NCI-H146 treated with DMSO at 0.1 percent for 48 hours (cell line): ENCODE data around the gene HMCN2.

Source experiments
- DNase-seq: peaks from one replicate; lab custom pipeline; 2025; ENCODE audit not compliant: unreplicated experiment; lab: John Stamatoyannopoulos, UW

The HMCN2 gene

DNA sequence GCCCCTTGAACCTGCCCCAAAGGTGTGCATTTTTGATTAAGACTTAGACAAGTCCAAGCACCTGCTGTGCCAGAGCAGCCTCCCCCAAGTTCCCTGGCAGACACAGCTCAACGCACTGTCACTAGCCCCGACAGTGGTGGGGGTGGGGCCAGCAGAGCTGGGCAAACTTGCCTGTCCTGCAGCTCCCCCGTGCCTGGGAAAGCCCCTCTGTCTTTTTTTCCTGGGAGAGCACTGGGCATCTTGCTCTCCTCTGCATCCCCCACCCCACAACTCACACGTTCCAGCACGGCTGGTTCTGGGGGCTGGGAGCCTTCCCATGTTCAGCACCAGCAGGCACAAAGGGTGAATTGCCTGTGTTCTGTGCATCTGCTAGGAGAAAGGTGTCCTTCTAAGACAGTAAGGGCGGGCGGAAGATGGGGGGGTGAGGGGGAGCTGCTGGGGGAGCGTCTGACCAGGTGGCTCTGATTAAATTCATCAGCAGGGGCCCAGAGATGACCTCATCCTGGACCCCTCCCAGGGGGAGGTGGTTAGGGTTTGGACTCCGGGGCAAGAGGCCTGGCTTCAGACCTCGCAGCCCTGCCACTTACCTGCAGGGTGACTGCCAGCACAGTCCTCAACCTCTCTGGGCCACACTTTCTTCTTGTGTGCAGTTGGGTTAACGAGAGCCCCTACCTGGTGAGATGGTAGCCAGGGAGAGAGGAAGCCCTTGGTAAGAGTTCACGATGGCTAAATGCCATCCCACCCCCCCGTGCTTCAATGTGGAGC is 23.5 kb downstream of the HMCN2 start:
- DNase-seq = no peak

DNA sequence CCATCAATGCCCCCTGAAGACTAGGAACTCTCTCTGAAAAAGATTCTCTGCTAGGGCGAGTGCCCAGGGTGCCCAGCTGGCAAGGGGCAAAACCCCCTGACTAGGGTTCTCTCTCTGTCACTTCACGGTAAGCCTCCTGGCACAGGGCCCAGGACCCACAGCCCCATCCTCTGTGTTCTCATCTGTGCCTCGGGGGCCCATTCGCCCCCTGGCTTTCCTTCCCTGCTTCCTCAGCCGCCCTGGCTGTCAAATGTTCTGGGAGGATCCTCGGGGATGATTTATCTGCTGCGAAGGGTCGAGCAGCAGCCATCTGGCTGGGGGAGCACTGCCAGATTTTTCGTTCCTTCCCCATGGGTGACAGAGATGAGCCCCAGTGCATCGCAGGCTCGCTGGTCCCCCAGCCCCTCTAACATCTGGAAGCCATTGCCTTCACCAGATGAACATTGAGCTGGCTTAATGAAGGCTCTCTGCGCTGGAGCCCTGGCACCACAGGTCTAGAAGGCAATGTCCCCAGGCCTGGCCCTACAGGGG is 24.2 kb downstream of the HMCN2 start:
- DNase-seq = no peak

DNA sequence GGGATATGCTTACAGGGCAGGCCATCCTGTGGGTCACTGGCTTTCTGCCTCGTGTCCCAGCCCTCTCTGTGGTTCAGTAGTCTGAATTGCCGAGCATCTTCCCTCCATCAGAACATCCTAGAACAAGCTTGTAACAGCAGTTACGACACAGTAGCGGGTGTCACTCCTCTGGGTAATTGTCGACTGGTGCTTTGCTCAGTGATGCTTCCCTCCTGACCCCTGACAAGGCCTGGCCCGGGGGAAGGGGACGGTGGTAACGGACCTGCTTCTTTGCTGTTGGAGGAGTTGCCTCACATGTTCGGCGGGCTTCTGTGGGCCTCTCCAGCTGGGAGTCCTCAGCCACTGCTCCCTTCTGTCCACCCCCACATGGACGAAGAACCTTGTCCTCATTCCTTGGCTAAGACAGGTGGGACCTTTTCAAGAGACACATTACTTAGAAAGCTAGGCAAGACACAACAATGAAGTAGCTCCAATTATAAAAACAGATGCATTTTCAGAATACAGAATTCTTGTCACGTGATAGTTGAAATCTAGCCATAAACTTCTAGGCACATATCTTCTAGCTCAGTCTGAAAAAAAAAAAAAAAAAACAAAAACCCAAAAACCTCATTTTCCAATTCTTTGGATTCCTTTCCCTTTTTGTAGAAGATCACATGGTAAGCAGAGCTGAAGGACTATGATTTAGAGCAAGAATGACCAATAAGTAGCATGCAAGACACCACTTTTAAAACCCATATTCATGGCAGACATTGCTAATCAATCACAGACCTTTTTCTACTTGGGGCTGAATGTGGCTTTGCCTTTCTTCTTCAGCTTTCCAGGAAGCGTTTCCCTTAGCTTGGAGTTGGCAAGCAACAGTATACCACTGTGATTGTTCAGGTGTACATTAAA is 25.0 kb downstream of the HMCN2 start:
- DNase-seq = no peak

DNA sequence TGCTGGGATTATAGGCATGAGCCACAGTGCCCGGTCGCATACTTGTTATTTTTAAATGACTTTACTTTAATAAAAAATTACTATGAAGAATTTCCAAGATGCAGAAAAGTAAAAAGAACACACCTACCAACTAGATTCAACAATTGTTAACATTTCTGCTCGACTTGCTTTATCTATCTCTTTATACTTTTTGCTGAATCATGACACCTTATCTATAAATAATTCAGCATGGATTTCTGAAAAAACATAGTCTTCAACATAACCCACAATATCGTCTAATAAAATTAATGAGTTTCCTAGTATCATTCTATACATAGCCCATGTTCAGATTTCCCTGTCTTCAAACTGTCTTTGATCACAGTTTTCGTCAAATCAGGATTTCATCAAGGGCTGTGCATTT is 25.9 kb downstream of the HMCN2 start:
- no peak for DNase-seq

DNA sequence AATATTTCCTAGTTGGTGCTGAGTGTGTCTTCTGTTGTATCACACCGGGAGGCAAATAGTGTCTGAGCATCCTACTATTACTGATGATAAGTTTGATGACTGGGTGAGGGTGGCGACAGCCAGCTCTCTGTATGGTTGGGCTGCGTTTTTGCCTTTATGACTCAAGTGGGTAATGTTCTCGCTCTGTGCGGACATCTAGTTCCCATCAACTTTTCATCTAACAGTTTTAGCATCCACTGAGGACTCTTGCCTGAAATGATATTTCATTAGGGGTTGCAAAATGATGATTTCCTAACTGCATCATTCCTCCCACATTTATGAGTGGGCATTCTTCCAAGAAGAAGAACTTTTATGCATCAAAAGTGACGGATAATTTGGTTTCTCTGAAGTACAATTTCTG is 26.5 kb downstream of the HMCN2 start:
- no peak for DNase-seq

DNA sequence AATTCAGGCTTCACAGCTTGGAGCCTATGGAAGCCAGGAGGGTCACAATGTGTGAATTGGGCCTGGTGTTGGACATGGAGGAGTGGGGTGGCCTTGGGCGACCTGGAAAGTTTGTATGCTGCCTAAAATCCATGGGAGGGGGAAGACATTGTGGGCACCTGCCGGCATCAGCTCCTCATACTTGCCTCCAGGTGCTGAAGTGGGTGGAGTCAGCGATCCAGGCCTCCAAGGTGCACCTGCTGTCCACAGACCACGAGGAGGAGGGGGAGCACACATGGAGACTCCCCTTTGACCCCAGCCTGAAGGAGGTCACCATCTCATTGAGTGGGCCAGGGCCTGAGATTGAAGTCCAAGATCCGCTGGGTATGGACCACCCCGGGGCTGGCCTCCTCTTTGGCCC is 29.1 kb downstream of the HMCN2 start:
- no peak for DNase-seq

DNA sequence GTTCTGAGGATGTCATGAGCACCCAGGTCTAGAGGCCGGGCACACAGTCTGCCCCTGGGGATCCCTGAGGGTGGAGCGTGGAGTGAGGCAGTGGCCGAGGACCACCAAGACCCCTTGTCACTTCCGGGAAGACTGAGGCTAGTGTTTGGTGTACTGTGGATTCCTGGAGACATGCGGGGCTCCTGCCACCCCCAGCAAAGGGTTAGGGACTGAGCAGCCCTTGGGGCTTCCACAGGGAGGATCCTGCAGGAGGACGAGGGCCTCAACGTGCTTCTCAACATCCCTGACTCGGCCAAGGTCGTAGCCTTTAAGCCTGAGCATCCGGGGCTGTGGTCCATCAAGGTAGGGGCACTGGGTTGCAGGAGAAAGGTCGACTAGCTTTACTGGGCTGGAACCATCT is 29.9 kb downstream of the HMCN2 start:
- DNase-seq = no peak

DNA sequence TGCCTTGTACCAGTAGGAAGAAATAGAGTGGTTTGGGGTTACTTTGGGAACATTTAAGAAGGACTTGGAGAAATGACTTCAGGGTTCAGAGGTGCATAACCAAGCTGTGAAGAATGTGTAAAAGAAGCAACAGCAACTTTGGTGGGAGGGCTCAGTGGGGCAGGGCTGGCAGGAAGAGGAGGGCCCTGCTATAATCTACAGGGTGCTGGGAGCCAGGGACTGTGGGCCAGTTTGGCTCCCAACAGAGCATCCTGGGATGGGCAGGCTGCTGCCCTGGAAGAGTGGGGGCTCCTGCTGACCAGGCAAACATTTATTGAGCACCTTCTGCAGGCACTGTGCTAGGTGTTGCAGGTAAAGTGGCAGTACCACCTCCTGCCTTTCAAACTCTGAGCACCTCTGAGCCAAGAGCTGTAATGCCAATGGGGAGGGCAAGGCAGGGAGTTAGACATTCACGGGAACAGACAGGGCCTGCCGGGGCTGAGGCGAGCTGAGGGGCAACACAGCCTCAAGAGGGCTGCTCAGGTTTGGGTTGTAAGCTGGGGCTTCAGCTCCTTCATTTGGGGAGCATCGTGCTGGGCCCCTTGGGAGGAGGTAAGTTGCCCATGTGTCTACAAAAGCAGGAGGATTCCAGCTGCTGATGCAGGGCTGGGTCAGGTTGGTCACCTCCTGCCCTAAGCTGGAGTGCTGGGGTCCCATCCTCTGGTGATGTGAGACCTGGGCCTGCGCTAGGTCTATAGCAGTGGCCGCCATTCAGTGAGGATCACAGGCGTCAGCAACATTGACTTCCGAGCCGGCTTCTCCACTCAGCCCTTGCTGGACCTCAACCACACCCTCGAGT is 30.6 kb downstream of the HMCN2 start:
- DNase-seq = no peak

DNA sequence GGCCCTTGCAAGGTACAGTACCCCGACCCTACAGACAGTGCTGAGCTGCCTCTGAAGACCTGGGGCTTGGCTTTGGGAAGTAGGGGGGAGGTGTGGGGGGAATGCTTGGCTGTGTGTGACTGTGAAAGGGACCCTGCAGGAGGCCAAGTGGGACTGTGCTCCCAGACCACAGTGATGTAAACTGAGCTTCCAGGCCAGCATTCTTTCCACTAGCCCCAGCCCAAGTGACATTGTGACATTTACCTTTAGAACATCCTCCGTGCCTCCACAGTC is 31.2 kb downstream of the HMCN2 start:
- no peak for DNase-seq

DNA sequence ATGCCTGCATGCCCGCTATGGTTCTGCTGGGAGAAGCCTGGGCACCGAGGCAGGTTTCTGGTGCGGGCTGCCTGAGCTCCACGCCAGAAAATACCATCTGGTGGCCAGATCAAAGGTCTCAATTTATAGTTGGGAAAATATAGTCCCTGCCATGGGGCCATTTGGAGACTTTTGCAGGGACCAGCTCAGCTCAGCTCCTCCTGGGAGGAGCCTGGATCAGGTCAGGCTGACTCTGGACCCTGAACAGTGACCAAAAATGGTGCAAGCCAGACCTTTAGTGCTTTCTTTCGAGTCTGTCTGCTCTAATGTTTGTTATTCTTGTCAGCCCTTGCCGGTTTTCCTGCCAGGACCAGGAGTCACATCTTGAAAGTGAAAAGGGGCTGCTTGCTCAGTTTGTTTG is 31.8 kb downstream of the HMCN2 start:
- no peak for DNase-seq

DNA sequence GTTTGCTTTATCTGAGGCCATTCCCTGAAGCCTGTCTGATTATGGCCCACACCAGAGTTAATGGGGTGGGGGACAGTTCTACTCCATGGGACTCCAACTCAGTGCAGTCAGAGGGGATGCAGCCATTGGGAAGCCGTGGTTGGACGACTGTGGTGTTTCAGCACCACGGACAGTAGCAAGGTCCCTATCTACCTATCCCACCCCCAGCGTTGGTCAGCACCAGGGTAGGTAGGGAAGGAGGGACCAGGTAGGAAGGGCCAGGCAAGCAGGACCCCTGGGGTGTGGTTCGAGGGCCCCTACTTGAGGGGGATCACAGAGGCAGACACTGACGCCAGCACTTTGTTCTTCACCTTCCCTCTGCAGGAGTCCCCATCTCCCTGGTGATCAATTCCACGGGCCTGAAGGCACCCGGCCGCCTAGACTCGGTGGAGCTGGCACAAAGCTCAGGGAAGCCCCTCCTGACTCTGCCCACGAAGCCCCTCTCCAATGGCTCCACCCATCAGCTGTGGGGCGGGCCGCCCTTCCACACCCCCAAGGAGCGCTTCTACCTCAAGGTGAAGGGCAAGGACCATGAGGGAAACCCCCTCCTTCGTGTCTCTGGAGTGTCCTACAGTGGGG is 33.2 kb downstream of the HMCN2 start:
- DNase-seq = no peak

DNA sequence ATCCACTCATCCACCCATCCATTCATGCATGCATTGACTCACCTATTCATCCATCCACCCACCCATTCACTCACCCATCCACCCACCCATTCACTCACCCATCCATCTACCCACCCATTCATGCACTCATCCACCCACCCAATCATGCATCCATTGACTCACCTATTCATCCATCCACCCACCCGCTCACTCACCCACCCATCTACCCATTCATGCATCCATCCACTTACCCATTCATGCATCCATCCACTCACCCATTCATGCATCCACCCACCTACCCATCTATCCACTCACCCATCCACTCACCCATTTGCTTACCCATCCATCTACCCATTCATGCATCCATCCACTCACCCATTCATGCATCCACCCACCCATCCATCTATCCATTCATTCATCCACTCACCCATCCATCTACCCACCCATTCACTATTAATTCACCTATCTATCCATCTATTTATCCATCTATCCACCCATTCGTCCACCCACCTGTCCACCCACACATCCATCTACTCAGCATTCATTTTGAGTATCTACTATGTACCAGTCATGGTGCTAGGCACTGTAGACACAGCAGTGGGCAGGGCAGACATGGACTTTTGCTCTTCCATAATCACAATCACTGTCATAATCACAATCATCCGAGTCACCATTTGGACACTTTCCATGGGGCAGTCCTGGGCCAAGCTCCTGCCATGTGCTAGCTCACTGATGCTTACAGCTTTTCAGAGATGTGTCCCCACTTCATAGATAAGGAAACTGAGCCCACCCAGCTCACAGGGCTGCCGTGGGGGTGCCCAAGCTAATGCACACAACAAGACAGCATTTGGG is 34.4 kb downstream of the HMCN2 start:
- DNase-seq = no peak

DNA sequence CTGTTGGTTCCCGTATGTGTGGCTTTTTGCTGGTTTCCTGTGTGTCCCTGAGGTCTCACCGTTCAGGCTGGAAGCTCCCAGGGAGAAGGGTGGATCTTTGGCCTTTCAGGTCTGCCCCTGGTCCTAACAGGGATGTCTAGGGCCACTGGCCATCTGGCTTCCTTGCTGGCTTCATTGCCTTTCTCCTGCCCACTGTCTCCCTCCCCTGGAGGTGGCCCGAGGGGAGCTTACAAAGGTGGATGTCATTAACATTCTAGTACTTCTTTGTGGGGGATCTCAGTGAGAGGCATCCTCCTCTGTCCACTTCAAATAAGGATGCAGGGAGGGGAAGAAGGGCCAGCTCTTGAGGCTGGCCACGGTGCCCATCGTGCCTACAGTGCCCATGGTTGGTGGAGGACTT is 35.2 kb downstream of the HMCN2 start:
- no peak for DNase-seq

DNA sequence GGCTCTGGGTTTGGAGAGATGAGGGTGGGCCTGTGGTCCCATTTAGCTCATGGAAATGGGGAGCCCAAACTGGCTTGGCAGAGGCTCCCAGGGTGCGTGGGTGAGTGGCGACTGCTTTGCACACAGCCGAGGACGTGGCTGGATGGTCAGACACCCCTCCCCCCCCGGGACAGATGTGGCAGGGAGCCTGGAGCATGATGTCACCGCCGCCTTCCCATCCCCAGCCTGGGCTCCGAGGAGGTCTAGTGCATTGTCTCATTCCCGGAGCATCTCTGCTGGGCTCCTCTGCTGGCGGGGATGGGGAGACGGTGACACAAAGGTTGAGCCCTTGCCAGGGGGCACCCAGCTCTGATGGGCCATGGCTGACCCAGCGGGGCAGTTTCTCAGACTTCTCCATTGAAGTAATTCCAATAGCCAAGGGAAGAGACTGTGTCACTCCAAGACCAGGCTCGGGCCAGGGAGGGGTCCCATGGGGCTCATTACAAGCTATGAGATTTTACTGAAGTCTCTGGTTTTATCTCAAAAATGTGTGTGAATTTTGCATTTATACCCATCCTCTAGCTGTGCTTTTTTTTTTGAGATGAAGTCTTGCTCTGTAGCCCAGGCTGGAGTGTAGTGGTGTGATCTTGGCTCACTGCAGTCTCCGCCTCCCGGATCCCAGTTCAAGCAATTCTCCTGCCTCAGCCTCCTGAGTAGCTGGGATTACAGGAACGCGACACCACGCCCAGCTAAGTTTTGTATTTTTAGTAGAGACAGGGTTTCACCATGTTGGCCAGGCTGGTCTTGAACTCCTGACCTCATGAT is 36.1 kb downstream of the HMCN2 start:
- no peak for DNase-seq

DNA sequence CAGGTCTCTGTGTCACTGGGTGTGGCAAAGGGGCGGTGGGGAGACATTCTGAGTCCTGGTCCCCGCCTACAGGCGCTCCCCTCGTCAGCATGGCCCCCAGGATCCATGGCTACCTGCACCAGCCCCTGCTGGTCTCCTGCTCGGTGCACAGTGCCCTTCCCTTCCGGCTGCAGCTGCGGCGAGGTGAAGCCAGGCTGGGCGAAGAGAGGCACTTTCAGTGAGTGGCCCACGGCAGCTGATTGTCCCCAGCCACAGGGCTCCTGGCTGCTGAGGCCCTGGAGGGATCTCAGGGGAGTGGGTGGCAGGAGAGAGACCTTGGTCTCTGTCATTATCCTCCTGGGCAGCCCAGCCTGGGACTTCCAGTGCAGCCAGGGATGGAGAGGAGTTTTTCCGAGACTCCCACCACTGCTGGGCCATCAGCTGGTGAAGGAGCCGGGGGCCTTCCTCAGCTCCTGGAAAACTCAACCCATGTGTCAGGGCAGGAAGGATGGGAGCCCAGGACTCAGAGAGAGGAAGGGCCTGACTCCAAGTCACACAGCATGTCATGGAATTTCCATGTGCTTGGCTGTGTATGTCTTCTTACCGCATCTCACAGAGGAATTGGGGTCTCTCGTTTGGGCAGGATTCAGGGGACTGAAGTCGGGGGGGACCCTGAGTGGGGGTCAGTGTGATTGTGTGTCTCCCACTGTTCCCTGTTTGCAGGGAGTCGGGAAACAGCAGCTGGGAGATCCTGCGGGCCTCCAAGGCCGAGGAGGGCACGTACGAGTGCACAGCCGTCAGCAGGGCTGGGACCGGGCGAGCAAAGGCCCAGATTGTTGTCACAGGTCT is 37.4 kb downstream of the HMCN2 start:
- no peak for DNase-seq

DNA sequence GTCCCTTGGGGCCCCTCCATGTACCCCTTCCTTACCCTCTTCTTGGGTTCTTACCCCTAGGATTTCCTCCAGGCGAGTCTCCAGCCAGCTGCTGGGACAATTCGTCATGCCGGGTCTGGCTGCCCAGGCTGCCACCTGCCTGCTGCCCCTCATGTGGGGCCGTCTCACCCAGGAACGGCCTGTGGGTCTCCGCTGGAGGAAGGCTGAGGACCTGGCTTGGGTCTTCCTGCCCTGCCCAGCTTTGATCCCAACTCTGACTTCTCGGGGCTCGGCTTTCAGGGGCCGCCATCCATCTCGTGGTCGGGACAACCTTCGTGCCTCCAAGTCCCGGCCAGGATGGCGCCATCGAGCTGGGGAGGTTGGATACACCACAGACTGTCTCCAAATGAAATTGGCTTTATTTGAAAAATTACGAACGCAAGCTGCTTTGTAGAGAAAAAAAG is 38.1 kb downstream of the HMCN2 start:
- DNase-seq = no peak

DNA sequence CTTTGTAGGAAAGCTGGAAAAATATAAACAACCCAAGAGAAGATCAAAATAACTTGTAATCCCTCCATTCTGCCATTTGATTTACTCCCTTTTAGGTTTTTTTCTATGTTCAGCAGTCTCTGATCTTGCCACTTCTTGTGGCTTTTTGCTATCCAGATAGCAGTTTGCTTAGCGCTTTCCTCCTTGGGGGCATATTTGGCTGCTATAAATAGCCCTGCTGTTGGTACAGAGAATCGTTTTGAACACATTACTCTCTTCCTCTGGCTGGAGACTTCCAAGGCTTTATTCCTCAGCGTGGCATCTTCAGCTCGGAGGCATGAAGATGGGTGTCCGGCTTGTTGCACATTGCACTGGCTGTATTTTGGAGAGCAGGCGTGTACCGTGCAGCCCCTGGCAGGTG is 38.6 kb downstream of the HMCN2 start:
- DNase-seq = no peak

DNA sequence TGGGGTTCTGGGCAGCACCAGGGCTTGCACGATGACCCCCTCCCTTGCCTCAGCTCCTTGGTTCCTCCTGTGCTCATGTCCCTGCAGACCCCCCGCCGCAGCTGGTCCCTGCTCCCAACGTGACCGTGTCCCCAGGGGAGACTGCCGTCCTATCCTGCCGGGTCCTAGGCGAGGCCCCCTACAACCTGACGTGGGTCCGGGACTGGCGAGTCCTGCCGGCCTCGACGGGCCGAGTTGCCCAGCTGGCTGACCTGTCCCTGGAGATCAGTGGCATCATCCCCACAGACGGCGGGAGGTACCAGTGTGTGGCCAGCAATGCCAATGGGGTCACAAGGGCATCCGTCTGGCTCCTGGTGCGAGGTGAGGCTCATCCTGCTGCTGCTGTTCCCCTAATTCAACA is 39.1 kb downstream of the HMCN2 start:
- no peak for DNase-seq
